HepG2 (cell line): ENCODE data around the gene CTIF. TPM values are rescaled to one million over a fixed set of nuclear protein-coding genes. Genes with fewer than 3 reads are reported as not detected.

Source experiments
- ATAC-seq: fragments of 200-7000 bp; cut with Tn5 transposase; 3 replicates; pipeline ENCODE4 v1.9.1; 2020; ENCODE audit warnings: mild to moderate bottlenecking, moderate library complexity
- BruUV-seq: library from RNA; stranded (reverse); fragments of 400-500 nt; replicated peaks from 2 replicates; lab custom pipeline; 2021; lab: Mats Ljungman, UMichigan
- CTCF ChIA-PET: fragments of 300-600 bp; formaldehyde crosslinking; extraction: SDS; loops from one replicate; lab custom pipeline; 2021; ENCODE audit warnings: low total read pairs, inconsistent platforms, low intra/inter-chr PET ratio; lab: Yijun Ruan, JAX
- POLR2A ChIA-PET: fragments of 350-600 bp; sonication (Branson Sonifier 250); formaldehyde crosslinking; loops from one replicate; lab custom pipeline; 2020; ENCODE audit warnings: antibody characterized with exemption, inconsistent platforms; lab: Yijun Ruan, JAX
- DNase-seq: peaks from one replicate; pipeline ENCODE4 v3.0.0-alpha.2; 2015; ENCODE audit warnings: low spot score
- FAIRE-seq: peaks from 3 replicates; lab custom pipeline; 2011; peaks lifted over from hg19 to GRCh38; lab: Jason Lieb, UNC
- H2AFZ ChIP-seq: one replicate; pipeline ENCODE4 v1.6.1; 2011; ENCODE audit warnings: low read length, inconsistent platforms
- H3K27ac ChIP-seq: fragments of 300-600 bp; 3 replicates; pipeline ENCODE4 v1.8.0; 2011; ENCODE audit warnings: mixed run types, mild to moderate bottlenecking, mixed read lengths, low read length, inconsistent platforms; ENCODE audit not compliant: insufficient read depth; ENCODE audit errors: extremely low read length
- H3K27me3 ChIP-seq, 2 experiments: fragments of 200-600 bp in 1 of 2; 2 replicates in 1 of 2; 3 replicates in 1 of 2; pipeline versions ENCODE4 v1.6.0 to v1.8.0; 2011; ENCODE audit warnings: low read length in 2 of 2, mild to moderate bottlenecking in 2 of 2, moderate library complexity in 2 of 2, inconsistent platforms in 1 of 2; ENCODE audit not compliant: insufficient read depth in 2 of 2, control insufficient read depth in 1 of 2
- H3K36me3 ChIP-seq, 2 experiments: fragments of 200-600 bp in 1 of 2; replicated peaks in 1 of 2; 2 replicates in 1 of 2; 3 replicates in 1 of 2; pipeline versions ENCODE4 v1.5.1 to v1.8.0; 2011; ENCODE audit warnings: low read length in 2 of 2, inconsistent platforms in 1 of 2; ENCODE audit not compliant: insufficient read depth in 2 of 2, control insufficient read depth in 1 of 2
- H3K4me1 ChIP-seq: 2 replicates; pipeline ENCODE4 v1.5.1; 2012; ENCODE audit warnings: low read length, inconsistent platforms; ENCODE audit not compliant: insufficient read depth
- H3K4me2 ChIP-seq: 2 replicates; pipeline ENCODE4 v1.6.0; 2011; ENCODE audit warnings: low read depth, low read length, inconsistent platforms
- H3K4me3 ChIP-seq, 3 experiments: fragments of 200-600 bp in 1 of 3; sonication (generic), shearing (Covaris generic) in 1 of 3; replicated peaks in 1 of 3; 2 replicates each; pipeline ENCODE4 v1.5.1; 2011 to 2016; ENCODE audit warnings: low read length in 3 of 3, inconsistent platforms in 2 of 3, low read depth in 2 of 3, mild to moderate bottlenecking in 2 of 3, control low read depth in 1 of 3, mixed read lengths in 1 of 3; ENCODE audit not compliant: insufficient read depth in 1 of 3
- H3K79me2 ChIP-seq: one replicate; pipeline ENCODE4 v1.6.1; 2011; ENCODE audit warnings: low read length, inconsistent platforms; ENCODE audit not compliant: insufficient read depth
- H3K9ac ChIP-seq: 2 replicates; pipeline ENCODE4 v1.6.0; 2011; ENCODE audit warnings: mild to moderate bottlenecking, low read depth, low read length, inconsistent platforms; ENCODE audit not compliant: insufficient read depth
- H3K9me3 ChIP-seq: 2 replicates; pipeline ENCODE4 v1.5.1; 2012; ENCODE audit warnings: mild to moderate bottlenecking, low read length
- H4K20me1 ChIP-seq: 2 replicates; pipeline ENCODE4 v1.6.0; 2011; ENCODE audit warnings: inconsistent platforms, mild to moderate bottlenecking, low read length, moderate library complexity; ENCODE audit not compliant: insufficient read depth
- ARHGAP35 ChIP-seq: sonication (generic); formaldehyde crosslinking; IDR thresholded peaks from 2 replicates; pipeline ENCODE4 v1.9.0; 2022; ENCODE audit warnings: mild to moderate bottlenecking, inconsistent platforms, moderate library complexity, missing genetic modification reagents, borderline replicate concordance
- TCF7L2 ChIP-seq: IDR thresholded peaks from 2 replicates; pipeline ENCODE4 v1.6.1; 2011; ENCODE audit warnings: mild to moderate bottlenecking, low read depth, low read length, moderate library complexity
- ZNF121 ChIP-seq: sonication (generic); formaldehyde crosslinking; IDR thresholded peaks from 2 replicates; pipeline ENCODE4 v1.5.0; 2020; ENCODE audit warnings: mild to moderate bottlenecking, missing genetic modification reagents
- WGBS: methylation state at CpG from one replicate; pipeline ENCODE4 v1.1.6; 2017; ENCODE audit warnings: low lambda C conversion rate; 5-methylcytosine and 5-hydroxymethylcytosine counted together
- in situ Hi-C: cut with HindIII; loops from 2 replicates; pipeline ENCODE4 v1.10.0; 2017; ENCODE audit warnings: low pct_unique_long_range_greater_than_20kb; ENCODE audit not compliant: extremely low pct_ligation_motif_present
- intact Hi-C: fragments of 100-400 bp; cut with micrococcal nuclease; formaldehyde crosslinking; loops from one replicate; pipeline ENCODE4 v1.10.0; 2022; ENCODE audit not compliant: unreplicated experiment
- polyA plus RNA-seq, 8 experiments: library from polyadenylated mRNA; depleted of rRNA in 3 of 8; stranded (reverse) in 7 of 8; unstranded in 1 of 8; fragments of >200 nt; fragmentation: Illumina TruSeq in 4 of 8; extraction: Trizol in 4 of 8; gene quantifications; 2 replicates each; pipeline versions ENCODE4 v1.2.1 to v1.2.3, GENCODE V29; 2011 to 2016; ENCODE audit warnings: low read depth in 4 of 8, missing spikeins in 1 of 8, mixed read lengths in 1 of 8; ENCODE audit not compliant: insufficient read depth in 1 of 8
- total RNA-seq, 5 experiments: library from RNA; depleted of rRNA; stranded (reverse); fragments of >200 nt; fragmentation: Illumina TruSeq; extraction: Trizol; gene quantifications; 2 replicates each; pipeline ENCODE4 v1.2.3, GENCODE V29; 2016; ENCODE audit warnings: low read depth in 1 of 5
- TF ChIP-seq, protein P1 (sequence below): fragments of 450-650 bp; IDR thresholded peaks from 2 replicates; pipeline ENCODE4 v1.6.1; 2016
- TF ChIP-seq, protein P2 (sequence below): sonication (generic); formaldehyde crosslinking; IDR thresholded peaks from 2 replicates; pipeline ENCODE4 v1.5.0; 2020; ENCODE audit warnings: mild to moderate bottlenecking, missing genetic modification reagents

Gene CTIF
- total and polyA plus RNA-seq, 2 of the 13 experiments (the other 11 are each of a cell fraction or from before 2014, with no cell fraction given) = 18.2 to 28.0 TPM

DNA sequence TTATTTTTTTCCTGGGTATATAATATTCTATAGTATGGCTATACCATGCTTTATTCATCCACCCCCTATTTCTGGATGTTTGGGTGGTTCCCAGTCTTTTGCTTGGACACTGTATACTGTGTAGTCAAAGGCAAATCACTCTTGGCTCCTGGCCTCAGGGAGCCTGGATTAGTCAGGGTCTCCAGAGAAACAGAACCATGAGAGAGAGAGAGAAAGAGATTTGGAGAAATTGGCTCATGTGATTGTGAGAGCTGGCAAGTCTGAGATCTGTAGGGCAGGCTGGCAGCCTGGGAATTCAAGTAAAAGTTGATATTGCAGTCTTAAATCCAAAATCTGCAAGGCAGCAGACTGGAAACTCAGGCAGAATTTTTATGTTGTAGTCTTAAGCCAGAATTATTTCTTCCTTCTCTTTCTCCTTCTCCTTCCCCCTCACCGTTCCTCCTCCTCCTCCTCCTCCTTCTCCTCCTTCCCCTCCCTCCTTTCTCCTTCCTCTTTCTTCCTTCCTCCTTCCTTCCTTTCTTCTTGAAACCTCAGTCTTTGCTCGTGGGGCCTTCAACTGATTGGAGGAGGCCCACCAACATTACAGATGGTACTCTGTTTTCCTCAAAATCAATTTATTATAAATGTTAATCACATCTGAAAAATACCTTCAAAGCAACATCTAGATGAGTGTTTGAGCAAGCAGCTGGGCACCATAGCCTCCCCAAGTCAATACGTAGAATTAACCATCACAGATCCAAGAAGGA, 33.0 kb downstream of the CTIF start (continued):
- TF ChIP-seq, protein P1, sequence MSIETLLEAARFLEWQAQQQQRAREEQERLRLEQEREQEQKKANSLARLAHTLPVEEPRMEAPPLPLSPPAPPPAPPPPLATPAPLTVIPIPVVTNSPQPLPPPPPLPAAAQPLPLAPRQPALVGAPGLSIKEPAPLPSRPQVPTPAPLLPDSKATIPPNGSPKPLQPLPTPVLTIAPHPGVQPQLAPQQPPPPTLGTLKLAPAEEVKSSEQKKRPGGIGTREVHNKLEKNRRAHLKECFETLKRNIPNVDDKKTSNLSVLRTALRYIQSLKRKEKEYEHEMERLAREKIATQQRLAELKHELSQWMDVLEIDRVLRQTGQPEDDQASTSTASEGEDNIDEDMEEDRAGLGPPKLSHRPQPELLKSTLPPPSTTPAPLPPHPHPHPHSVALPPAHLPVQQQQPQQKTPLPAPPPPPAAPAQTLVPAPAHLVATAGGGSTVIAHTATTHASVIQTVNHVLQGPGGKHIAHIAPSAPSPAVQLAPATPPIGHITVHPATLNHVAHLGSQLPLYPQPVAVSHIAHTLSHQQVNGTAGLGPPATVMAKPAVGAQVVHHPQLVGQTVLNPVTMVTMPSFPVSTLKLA = no peak
- TF ChIP-seq ARHGAP35 = no peak

DNA sequence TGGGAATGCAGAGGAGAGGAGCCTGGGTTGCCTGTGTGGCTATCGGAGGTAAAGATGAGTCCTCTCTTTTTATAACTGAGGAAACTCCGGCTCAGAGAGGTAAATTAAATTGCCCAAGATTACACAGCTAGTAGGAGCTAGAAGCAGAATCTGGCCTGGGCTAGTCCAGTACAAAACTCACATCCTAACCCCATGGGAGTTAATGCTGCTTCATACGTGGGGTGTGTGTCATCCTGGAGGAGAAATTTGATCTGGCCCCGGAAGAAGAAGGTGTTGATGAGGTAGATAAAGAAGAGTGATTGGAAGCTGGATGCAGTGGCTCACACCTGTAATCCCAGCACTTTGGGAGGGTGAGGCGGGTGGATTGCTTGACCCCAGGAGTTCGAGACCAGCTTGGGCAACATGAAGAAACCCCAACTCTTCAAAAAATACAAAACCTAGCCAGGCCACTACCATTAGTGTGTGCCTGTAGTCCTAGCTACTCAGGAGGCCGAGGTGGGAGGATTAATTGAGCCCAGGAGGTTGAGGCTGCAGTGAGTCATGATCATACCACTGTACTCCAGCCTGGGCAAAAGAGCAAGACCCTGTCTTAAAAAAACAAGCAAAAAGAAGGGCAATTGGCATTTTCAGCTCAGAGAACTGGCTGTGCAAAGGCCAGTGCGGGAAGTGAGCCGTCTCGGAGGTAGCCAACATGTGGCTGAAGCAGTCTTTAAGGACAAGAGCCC, 33.7 kb downstream of the CTIF start:
- no peaks in the 10 kb centered on the region for H3K36me3 ChIP-seq
- WGBS = 84% methylated on average over 10 of the region's 10 CpGs
- H3K4me2 ChIP-seq = no peak overlapping the region
- H3K27ac ChIP-seq = peak overlapping the region; percentile 12
- H4K20me1 ChIP-seq = peaks cover 5% of the 10 kb centered on the region; the same call in 1 of the 2 replicates
- H3K27me3 ChIP-seq = no peaks in the 10 kb centered on the region
- ChIA-PET POLR2A (interaction anchor here (1.8 kb wide), 1 partner anchor 34 kb away, joined by 5 read pairs; the partner anchor contains the start of gene CTIF), CTCF (no interaction called here)
- no peak overlapping the region for H3K4me3 ChIP-seq
- FAIRE-seq (no peak), ATAC-seq (no peak), DNase-seq (no peak)
- intact Hi-C loops = no loop called here
- TF ChIP-seq TCF7L2 (no peak), ZNF121 (0 out of 2 replicates have a peak, but pooled peaks have one; percentile 28)
- TF ChIP-seq, protein P2, sequence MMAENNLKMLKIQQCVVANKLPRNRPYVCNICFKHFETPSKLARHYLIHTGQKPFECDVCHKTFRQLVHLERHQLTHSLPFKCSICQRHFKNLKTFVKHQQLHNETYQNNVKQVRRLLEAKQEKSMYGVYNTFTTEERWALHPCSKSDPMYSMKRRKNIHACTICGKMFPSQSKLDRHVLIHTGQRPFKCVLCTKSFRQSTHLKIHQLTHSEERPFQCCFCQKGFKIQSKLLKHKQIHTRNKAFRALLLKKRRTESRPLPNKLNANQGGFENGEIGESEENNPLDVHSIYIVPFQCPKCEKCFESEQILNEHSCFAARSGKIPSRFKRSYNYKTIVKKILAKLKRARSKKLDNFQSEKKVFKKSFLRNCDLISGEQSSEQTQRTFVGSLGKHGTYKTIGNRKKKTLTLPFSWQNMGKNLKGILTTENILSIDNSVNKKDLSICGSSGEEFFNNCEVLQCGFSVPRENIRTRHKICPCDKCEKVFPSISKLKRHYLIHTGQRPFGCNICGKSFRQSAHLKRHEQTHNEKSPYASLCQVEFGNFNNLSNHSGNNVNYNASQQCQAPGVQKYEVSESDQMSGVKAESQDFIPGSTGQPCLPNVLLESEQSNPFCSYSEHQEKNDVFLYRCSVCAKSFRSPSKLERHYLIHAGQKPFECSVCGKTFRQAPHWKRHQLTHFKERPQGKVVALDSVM (CRISPR knock-in tag) = peak; percentile 53; the same call in 1 of the 2 replicates
- no peak overlapping the region for H3K9ac ChIP-seq
- no peaks in the 10 kb centered on the region for H3K9me3 ChIP-seq
- H2AFZ ChIP-seq = no peak overlapping the region
- BruUV-seq = no TSS peak
- peaks cover 37% of the 10 kb centered on the region for H3K79me2 ChIP-seq
- in situ Hi-C loops = loop anchor here (10.0 kb wide), 1 partner anchor 98 kb away; no protein-coding TSS in a partner anchor
- peaks cover 80% of the 10 kb centered on the region for H3K4me1 ChIP-seq
